Stimulated activated CD8-positive, alpha-beta memory T cell treated with anti-CD3 and anti-CD28 coated beads, Interleukin-7, amount 100 ng/mL, for 24 hours (primary cell): Measurements from ENCODE around the gene FH.

Experiments used
- DNase-seq: peaks from one replicate; pipeline ENCODE4 v3.0.0-alpha.2; 2020; ENCODE audit warnings: low read depth

Gene FH

DNA sequence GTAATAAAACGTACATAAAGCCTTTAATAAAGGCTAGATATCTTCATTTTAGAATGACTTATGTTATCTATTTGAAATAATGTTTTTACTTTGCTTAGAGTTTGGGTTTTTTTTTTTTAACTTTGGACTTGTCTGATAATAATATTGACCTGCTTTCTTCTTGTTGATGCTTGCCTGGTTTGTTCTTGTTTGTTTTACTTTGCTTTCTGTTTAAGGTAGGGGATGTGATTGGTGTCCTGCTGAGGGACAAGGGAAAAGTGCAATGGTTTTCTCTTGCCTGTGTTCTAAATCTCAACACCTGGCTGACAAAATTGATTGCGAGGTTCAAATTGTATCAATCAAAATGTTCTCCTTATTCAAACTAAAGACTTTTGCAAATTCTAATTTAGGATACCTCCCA is 2.2 kb upstream of the FH start:
- no peak for DNase-seq

GRCh38 chr1:241520080-241520465 is 518 bp upstream of the FH start:
- DNase-seq: no peak

GRCh38 chr1:241518476-241519307 is 863 bp downstream of the FH start:
- DNase-seq: no peak

GRCh38 chr1:241513378-241513777 is 6.2 kb downstream of the FH start:
- no peak for DNase-seq

DNA sequence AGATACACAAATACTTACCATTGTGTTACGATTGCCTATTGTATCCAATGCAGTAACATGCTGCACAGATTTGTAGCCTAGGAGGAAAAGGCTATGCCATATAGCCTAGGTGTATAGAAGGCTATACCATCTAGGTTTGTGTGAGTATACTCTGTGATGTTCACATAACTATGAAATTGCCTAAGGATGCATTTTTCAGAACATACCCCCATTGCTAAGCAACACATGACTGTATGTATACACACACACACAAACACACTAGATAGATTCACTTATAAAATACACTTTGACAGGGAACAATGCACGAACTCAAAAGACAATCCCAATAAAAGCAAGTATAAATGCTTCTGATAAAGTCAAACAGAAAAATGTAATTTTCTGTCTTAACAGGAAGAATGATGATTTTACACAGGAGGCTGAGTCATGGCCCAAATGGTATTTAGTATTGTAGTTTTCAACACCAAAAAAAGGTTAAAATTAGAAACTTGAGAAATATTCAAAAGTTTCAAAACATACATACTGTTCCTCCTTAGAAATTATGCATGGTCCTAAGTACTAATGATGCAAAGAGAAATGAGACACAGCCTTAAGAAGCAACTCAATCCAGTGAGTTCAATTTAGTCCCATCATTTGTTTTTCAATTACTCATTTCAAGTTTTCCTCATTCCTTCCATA is 12.2 kb downstream of the FH start:
- DNase-seq: no peak

GRCh38 chr1:241503444-241503843 is 16.1 kb downstream of the FH start:
- DNase-seq: no peak

GRCh38 chr1:241499910-241500309 is 19.6 kb downstream of the FH start:
- DNase-seq: no peak

GRCh38 chr1:241495741-241496140 is 23.8 kb downstream of the FH start:
- DNase-seq: no peak

DNA sequence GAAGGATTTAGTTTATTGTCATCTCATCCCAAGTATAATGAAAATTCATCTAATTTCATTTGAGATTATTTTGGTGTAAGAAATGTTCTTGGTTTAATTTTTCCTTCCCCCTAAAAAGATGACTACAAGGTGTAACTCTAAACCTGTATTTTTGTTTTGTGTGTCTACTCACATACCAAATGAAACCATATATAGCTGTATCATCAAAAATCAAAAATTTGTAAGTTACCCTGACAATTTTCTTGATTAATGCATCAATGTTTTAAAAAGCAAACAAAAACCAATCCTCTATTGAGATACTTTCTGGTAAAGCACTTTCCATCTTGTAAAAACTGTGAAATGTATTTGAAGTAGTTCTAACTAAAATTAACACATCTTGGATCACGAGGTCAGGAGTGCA is 30.8 kb downstream of the FH start:
- no peak for DNase-seq

GRCh38 chr1:241485554-241485992 is 34.0 kb downstream of the FH start:
- no peak for DNase-seq

DNA sequence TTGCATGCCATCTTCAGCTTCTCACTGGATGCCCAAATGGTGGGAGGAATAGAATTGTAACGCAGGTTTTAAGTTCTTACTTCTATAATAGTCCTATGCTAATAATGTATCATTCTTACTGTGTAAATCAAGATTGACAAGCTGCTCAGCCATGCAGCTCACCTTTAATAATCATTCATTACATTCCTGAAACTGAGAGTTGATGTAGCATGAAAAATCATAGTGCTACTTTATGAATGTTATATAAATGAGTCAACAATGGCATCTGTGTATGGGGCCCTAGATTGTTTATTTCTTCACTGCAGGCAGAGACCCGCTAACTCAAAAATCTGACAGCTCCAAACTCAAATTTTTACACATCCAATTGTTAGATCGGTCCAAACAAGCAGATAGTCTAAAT is 34.4 kb downstream of the FH start:
- no peak for DNase-seq

DNA sequence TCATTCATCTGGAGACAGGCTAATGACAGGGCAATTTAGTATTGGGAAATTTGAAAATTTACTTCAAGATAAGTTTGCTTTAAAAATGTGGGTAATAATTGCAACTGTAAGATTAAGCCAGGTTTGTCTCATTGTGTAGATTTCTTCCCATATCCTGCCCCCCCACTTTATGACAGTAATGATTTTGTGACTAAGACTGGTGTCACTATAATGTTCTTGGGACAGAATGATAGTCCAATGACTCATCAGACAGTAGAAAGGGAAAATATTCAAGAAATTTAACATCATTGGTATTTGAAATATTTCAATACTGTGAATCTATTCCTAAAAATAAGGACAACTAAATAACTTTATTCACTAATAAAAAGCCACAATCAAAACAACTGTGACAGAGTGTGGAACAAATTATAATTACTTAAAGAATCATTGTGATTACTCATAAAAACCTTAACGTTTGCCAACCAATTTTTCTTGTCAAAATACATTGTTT is 36.7 kb downstream of the FH start:
- no peak for DNase-seq

DNA sequence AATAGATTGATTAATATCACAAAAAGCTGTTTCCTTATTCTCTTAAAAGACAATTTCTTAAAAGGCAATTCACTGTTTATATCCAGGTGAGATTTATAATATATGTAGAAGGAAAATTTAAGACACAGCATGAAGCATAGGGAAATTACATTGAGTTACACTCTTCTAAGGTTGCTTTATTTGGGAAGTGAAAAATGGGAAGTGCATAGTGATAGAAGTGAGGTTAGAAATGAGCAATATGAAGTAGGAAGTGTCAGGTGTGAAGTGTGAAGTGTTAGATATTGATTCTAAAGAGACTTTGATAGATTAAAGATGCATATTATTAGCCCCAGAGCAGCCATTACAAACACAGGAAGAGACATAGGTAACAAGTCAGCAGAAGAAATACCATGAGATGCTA is 40.3 kb downstream of the FH start:
- DNase-seq: no peak

DNA sequence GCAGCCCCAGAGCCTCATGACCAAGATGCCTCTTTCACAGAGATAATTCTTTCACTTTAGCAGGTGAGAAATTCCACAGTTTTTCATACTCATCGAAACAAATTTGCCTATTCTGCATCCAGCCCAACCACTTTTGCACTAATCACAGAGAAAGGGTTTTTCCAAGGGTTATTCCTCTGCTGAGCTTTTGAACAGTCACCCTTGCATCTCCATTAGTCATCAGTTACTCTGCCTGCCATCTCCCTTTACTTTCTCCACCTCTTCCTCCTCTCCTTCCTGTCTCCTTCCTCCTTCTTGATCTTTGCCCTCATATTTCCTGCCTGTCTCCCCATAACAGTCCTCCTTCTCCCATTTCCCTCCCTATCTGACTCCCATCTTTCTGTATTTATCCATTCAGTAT is 43.9 kb downstream of the FH start:
- DNase-seq: no peak

DNA sequence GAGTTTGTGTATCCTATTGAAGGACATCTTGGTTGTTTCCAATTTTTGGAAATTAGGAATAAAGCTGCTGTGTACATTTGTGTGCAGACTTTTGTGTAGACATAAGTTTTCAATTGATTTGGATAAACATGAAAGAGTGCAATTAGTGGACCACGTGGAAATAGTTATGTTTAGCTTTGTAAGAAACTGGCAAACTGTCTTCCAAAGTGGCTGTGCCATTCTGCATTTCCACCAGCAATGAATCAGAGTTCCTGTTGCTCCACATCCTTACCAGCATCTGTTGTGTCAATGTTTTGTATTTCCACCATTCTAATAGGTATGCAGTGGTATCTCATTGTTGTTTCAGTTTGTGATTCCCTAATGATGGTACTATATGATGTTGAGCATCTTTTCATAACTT is 46.5 kb downstream of the FH start:
- DNase-seq: no peak

- no peak for DNase-seq
Observed at GRCh38 chr1:241470908-241471590, 48.5 kb downstream of the FH start.

GRCh38 chr1:241470361-241470760 is 49.2 kb downstream of the FH start:
- DNase-seq: no peak

DNA sequence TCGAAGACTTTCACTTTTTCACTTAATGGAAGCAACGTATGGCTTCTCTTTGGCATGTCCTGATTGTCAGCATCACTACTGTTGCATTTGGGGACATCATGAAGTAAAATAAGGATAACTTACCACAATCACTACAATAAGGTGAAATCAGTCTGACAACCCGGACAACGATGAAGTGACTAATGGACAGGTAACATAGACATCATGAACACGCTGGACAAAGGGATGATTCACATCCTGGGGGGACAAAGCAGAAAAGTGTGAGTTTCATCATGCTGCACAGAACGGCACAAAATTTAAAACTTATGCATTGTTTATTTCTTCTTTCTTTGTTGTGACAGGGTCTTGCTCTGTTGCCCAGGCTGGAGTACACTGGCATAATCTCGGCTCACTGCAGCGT is 53.9 kb downstream of the FH start:
- no peak for DNase-seq

- no peak for DNase-seq
Observed at GRCh38 chr1:241464985-241465384, 54.6 kb downstream of the FH start.

DNA sequence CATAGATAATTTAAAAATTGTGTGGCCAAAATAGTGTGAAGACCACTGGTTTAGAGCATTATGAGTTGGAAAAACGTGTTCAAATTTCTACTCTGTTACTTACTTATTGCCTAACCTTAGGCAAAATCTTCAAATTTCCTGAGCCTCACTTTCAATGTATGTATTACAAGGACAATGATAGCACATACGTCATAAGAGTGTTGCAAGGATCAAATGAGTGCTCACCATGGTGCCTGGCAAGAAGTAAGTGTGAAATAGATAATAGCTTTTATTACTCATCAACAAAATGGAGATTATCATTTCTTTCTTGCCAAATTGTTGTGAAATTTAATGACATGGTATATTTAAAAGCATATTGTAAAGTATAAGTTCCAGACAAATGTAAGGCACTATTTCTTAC is 57.2 kb downstream of the FH start:
- no peak for DNase-seq

DNA sequence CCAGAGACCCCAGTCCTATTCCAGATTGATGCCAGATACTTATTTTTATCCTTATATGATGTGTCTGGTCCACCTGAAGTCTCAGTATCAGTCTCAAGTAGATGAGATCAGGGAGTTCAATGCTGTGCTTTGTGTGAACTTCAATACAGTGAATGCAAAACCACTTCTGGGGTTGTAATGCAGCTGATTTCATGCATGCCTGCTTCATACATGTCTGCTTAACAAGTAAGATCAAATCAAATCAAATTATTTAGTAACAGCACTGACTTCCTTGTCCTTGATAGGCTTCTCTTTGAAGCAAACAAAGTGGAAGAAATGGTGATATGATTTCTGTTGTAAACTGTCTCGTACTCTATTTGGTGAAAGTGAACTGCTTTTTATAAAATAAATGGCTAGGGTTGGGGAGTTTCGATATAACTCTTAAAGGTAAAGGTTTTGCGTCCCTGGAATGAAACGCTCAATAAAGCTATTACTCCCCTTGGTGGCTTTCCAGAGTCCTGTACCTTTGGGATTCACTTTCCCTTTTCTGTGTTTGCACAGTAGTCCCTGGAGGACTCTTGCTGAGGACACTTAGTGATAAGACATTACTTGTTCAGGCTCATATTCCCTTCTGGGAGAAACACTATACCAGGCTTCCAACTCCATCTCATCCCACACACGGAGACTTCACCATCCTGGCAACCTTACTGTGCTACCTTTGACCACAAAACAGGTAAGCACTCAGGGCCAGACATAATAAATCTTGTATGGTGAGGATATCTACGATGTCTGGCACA is 59.3 kb downstream of the FH start:
- DNase-seq: no peak

- DNase-seq: no peak
Observed at GRCh38 chr1:241459186-241459802, 60.3 kb downstream of the FH start.
